HepG2 (cell line): ENCODE results near the gene MRPS7.

Source experiments
- HCFC1 ChIP-seq: fragments of 150-350 bp; IDR thresholded peaks from 2 replicates; pipeline ENCODE4 v1.6.1; 2014; ENCODE audit warnings: low read depth, low read length
- MXI1 ChIP-seq: IDR thresholded peaks from 3 replicates; pipeline ENCODE4 v1.6.1; 2012; ENCODE audit warnings: low read depth, low read length, inconsistent platforms, borderline replicate concordance
- POLR2A ChIP-seq, 2 experiments: IDR thresholded peaks; 2 replicates each; pipeline ENCODE4 v1.6.1; 2011; ENCODE audit warnings: low read depth in 2 of 2, low read length in 2 of 2, mild to moderate bottlenecking in 1 of 2, moderate library complexity in 1 of 2; ENCODE audit not compliant: insufficient read depth in 1 of 2
- POLR2AphosphoS2 ChIP-seq: IDR thresholded peaks from 2 replicates; pipeline ENCODE4 v1.6.1; 2011; ENCODE audit warnings: low read depth, low read length, improper control_type of control experiment
- RNF2 ChIP-seq: fragments of 450-650 bp; conservative IDR thresholded peaks from 2 replicates; pipeline ENCODE4 v1.6.1; 2016; ENCODE audit warnings: low read depth
- STAG1 ChIP-seq: sonication (generic); formaldehyde crosslinking; IDR thresholded peaks from 2 replicates; pipeline ENCODE4 v1.4.0; 2020; ENCODE audit warnings: missing genetic modification reagents
- SUZ12 ChIP-seq: fragments of 150-350 bp; IDR thresholded peaks from 2 replicates; pipeline ENCODE4 v1.6.1; 2014; ENCODE audit warnings: low read depth, low read length
- TF ChIP-seq, protein P1 (sequence below): sonication (generic); formaldehyde crosslinking; IDR thresholded peaks from 2 replicates; pipeline ENCODE4 v1.5.0; 2020; ENCODE audit warnings: mild to moderate bottlenecking, missing genetic modification reagents, moderate library complexity
- TF ChIP-seq, protein P2 (sequence below): sonication (generic); formaldehyde crosslinking; IDR thresholded peaks from 2 replicates; pipeline ENCODE4 v1.4.0; 2020; ENCODE audit warnings: mild to moderate bottlenecking, missing genetic modification reagents
- TF ChIP-seq, protein P3 (sequence below): sonication (generic); formaldehyde crosslinking; IDR thresholded peaks from 2 replicates; pipeline ENCODE4 v1.4.0; 2020; ENCODE audit warnings: missing genetic modification reagents

DNA sequence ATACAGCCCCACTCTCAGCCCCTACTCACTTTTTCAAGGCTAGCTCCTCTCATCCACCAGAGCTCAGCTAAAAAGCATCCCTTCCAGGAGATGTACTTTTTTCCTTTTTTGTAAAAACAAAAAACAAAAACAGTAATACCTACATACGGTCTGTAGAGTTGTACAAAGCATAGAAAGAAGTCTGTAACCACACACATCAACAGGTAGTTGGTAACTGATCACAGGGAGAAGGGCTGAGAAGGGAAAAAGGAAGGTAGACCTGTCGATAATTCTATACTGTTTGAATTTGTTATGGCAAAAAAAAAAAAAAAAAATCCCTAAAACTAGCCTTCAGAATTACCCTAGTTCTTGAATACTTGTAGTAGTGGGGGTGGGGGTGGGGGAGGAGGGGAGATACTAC, 26.7 kb downstream of the MRPS7 start:
- TF ChIP-seq POLR2A (IDR thresholded peaks at IDR 0.05; ENCODE audit: insufficient read depth in 1 of 2, low read depth in 2 of 2, low read length in 2 of 2) (no peak), STAG1 (CRISPR knock-in tag) (no peak), RNF2 (no peak), HCFC1 (no peak), MXI1 (no peak), POLR2AphosphoS2 (no peak), SUZ12 (no peak)
- TF ChIP-seq, protein P1, sequence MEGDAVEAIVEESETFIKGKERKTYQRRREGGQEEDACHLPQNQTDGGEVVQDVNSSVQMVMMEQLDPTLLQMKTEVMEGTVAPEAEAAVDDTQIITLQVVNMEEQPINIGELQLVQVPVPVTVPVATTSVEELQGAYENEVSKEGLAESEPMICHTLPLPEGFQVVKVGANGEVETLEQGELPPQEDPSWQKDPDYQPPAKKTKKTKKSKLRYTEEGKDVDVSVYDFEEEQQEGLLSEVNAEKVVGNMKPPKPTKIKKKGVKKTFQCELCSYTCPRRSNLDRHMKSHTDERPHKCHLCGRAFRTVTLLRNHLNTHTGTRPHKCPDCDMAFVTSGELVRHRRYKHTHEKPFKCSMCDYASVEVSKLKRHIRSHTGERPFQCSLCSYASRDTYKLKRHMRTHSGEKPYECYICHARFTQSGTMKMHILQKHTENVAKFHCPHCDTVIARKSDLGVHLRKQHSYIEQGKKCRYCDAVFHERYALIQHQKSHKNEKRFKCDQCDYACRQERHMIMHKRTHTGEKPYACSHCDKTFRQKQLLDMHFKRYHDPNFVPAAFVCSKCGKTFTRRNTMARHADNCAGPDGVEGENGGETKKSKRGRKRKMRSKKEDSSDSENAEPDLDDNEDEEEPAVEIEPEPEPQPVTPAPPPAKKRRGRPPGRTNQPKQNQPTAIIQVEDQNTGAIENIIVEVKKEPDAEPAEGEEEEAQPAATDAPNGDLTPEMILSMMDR (CRISPR knock-in tag), result no peak
- TF ChIP-seq, protein P2, sequence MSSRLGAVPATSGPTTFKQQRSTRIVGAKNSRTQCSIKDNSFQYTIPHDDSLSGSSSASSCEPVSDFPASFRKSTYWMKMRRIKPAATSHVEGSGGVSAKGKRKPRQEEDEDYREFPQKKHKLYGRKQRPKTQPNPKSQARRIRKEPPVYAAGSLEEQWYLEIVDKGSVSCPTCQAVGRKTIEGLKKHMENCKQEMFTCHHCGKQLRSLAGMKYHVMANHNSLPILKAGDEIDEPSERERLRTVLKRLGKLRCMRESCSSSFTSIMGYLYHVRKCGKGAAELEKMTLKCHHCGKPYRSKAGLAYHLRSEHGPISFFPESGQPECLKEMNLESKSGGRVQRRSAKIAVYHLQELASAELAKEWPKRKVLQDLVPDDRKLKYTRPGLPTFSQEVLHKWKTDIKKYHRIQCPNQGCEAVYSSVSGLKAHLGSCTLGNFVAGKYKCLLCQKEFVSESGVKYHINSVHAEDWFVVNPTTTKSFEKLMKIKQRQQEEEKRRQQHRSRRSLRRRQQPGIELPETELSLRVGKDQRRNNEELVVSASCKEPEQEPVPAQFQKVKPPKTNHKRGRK, result no peak
- TF ChIP-seq, protein P3, sequence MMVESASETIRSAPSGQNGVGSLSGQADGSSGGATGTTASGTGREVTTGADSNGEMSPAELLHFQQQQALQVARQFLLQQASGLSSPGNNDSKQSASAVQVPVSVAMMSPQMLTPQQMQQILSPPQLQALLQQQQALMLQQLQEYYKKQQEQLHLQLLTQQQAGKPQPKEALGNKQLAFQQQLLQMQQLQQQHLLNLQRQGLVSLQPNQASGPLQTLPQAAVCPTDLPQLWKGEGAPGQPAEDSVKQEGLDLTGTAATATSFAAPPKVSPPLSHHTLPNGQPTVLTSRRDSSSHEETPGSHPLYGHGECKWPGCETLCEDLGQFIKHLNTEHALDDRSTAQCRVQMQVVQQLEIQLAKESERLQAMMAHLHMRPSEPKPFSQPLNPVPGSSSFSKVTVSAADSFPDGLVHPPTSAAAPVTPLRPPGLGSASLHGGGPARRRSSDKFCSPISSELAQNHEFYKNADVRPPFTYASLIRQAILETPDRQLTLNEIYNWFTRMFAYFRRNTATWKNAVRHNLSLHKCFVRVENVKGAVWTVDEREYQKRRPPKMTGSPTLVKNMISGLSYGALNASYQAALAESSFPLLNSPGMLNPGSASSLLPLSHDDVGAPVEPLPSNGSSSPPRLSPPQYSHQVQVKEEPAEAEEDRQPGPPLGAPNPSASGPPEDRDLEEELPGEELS (CRISPR knock-in tag), result no peak
